NB4 (cell line): ENCODE measurements around the gene NCOR1.

Source experiments
- CTCF ChIP-seq: IDR thresholded peaks from one replicate; pipeline ENCODE4 v1.5.1; 2012; ENCODE audit warnings: low read depth, low read length
- MAX ChIP-seq: IDR thresholded peaks from 2 replicates; pipeline ENCODE4 v1.6.1; 2011; ENCODE audit warnings: low read depth, low read length
- MYC ChIP-seq: IDR thresholded peaks from 2 replicates; pipeline ENCODE4 v1.6.1; 2011; ENCODE audit warnings: low read depth, low read length
- POLR2A ChIP-seq: IDR thresholded peaks from 2 replicates; pipeline ENCODE4 v1.6.1; 2011; ENCODE audit warnings: mild to moderate bottlenecking; ENCODE audit not compliant: insufficient read length; ENCODE audit errors: extremely low read depth

- TF ChIP-seq CTCF (no peak), POLR2A (no peak), MAX (no peak), MYC (no peak)
Observed at GRCh38 chr17:16026895-16027294, 188.4 kb downstream of the NCOR1 start.
